ENCODE data around the gene PA2G4.
"Not testable (repeated sequence)": the region's sequence is repeated elsewhere in the genome, so short reads cannot be mapped to it uniquely, and the experiment has no call there.

The PA2G4 gene

DNA sequence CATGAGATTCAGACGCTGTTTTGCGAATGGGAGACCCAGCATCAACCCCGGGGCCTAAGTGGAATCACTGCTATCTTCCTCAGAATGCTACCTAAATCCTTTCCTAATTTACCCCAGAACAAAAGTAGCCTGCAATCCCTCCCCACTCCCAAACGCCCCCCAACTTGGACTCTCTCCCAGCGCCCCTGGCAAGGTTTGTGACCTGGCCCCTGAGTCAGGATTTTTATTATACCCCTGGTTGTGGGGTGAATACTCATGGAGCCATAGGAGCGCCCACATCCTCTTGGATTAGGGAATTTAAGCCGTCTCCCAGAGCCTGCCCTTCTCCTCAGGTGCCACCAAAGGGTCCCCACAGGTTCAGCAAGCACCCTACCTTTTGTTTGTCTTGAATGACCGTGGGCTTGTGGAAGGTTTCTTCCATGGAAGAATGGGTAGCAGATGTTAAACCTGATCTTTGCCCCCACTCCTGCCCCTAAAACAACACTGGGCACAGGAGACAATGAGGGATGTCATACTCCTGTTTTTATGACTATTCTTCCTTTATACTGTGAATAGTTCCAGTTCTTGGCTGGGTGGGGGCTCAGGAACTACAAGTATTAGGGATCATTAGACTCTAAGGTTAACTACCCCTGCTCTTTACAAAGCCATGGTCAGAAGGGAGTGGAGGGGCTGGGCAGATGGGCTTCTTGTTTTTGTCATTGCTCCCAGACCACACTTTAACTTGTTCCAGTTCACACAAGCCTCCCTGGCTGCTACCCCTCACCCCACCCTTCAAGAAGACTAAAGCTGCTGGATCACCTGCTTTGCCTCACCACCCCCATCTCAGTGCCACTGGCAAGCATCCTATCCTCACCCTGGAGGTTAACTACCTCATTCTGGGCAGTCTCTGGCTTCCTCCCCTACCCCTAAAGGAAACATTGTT, 48.7 kb downstream of the PA2G4 start:
- DNase-seq (ENCODE audit: low read depth in 2 of 2) = no peak

DNA sequence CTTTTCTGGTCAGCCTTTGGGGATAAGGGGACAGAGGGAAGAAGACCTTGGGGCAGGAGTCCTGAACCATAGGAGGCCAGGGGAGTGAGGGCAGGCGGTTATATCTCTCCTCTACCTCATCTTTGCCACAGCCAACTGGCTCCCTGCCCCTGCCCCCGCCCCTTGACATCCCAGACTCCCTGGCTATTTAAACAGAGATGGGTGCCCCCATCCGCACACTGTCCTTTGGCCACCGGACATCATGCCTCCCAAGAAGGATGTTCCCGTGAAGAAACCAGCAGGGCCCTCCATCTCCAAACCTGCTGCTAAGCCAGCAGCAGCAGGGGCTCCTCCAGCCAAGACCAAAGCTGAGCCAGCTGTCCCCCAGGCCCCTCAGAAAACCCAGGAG, 49.3 kb downstream of the PA2G4 start:
- no peak for DNase-seq (ENCODE audit: low read depth in 2 of 2)

DNA sequence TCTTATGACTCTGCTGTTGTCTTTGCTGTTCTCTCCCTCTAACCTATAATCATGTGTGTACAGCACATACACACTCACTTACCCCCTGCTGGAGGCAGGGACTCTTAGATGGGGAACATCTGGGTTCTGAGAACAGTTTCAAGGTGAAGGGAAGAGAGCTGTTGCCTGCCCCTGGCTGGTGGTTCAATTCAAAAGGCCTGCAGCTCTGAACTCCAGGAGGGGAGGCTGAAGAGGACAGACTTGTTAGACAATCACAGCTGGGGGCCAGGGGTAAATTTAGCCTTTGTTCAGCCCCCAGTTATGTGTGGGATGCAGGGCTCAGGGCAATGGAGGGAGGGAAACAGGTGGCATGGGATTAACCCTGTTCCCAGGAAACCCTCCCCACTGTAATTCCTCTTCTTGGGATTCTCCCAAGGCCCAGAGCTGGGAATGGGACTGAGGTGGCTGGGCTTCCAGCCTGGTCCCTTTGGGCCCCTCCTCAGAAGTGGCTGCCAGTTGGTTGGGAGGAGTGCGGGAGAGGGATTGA, 50.0 kb downstream of the PA2G4 start:
- no peak for DNase-seq (ENCODE audit: low read depth in 2 of 2)

DNA sequence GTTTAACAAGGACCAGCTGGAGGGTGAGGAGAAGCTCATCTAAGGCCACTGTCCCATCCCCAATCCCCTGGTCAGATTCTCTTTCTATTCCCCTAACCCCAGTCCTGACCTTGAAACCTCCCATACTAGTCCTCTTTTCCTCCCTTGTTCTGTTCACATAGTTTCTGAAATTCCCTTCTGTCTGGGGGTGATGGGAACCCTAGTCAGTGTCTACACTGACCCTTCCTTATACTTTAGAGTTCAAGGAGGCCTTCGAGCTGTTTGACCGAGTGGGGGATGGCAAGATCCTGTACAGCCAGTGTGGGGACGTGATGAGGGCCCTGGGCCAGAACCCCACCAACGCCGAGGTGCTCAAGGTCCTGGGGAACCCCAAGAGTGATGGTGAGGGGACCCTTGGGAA, 50.5 kb downstream of the PA2G4 start:
- no peak for DNase-seq (ENCODE audit: low read depth in 2 of 2)

DNA sequence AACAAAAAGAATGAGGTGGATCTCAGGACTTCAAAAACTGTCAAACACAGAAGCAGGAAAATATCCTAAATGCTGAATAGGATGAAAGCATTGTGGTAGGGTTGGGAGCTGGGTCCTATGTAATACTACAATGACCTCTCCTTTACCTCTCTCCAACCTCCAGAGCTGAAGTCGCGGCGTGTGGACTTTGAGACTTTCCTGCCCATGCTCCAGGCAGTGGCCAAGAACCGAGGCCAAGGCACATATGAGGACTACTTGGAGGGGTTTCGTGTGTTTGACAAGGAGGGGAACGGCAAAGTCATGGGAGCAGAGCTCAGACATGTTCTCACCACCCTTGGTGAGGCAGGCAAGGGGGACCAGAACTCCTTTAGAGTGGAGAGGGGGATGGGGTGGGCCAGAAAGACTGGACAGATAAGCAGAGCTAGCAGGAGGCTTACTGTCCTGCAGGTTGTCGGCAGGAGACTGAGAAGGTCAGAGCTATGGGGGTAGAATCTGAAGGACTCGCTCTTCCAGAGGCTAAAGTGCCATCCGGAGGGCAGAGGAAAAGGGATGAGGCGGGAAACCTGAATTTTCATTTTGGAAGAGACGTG, 51.0 kb downstream of the PA2G4 start:
- no peak for DNase-seq (ENCODE audit: low read depth in 2 of 2)

DNA sequence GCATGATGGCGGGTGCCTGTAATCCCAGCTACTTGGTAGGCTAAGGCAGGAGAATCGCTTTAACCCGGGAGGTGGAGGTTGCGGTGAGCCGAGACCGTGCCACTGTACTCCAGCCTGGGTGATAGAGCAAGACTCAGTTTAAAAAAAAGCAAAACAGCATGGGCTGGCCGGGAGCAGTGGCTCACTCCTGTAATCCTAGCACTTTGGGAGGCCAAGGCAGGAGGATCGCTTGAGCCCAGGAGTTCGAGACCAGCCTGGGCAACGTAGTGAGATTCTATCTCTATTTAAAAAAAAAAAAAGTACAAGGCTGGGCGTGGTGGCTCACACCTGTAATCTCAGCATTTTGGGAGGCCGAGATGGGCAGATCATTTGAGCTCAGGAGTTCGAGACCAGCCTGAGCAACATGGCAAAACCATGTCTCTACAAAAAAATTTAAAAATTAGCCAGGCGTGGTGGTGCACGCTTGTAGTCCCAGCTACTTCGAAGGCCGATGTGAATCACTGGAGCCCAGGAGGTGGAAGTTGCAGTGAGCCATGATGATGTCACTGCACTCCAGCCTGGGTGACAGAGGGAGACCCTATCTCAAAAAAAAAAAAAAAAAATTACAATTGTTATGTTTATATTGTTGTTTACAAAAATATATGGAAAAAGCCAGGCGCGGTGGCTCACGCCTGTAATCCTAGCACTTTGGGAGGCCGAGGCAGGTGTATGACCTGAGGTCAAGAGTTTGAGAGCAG, 52.3 kb downstream of the PA2G4 start:
- not testable (repeated sequence) for DNase-seq (ENCODE audit: low read depth in 2 of 2)

DNA sequence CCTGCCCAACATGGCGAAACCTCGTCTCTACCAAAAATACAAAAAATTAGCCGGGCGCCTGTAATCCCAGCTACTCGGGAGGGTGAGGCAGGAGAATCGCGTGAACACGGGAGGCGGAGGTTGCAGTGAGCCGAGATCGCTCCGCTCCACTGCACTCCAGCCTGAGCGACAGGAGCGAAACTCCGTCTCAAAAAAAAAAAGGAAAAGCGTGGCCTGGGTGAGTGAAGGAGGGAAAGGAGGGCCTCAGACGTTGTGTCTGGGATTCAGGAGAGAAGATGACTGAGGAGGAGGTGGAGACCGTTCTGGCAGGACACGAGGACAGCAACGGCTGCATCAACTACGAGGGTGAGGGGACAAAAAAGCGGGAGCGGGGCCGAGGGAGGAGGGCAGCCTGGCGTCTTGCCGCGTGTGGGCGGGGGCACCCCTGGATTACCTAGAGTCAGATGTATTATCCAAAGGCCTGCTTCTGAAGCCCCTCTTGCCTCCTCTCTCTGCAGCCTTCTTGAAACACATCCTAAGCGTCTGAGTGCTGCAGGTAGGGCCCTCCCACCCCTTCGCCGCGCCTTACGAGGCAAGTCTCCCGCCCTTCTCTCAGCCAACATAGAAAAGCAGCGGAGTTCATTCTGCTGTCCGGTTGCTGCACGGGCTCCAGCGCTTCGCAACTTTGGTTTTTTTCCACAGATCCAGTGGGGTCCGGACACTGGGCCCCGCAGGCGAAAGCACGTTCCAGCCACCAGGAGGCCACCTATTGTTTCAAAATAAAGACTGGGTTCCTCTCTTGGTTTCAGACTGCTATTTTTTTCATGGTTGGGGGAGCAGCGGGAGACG, 53.1 kb downstream of the PA2G4 start:
- DNase-seq (ENCODE audit: low read depth in 2 of 2) = peak; percentile 80

DNA sequence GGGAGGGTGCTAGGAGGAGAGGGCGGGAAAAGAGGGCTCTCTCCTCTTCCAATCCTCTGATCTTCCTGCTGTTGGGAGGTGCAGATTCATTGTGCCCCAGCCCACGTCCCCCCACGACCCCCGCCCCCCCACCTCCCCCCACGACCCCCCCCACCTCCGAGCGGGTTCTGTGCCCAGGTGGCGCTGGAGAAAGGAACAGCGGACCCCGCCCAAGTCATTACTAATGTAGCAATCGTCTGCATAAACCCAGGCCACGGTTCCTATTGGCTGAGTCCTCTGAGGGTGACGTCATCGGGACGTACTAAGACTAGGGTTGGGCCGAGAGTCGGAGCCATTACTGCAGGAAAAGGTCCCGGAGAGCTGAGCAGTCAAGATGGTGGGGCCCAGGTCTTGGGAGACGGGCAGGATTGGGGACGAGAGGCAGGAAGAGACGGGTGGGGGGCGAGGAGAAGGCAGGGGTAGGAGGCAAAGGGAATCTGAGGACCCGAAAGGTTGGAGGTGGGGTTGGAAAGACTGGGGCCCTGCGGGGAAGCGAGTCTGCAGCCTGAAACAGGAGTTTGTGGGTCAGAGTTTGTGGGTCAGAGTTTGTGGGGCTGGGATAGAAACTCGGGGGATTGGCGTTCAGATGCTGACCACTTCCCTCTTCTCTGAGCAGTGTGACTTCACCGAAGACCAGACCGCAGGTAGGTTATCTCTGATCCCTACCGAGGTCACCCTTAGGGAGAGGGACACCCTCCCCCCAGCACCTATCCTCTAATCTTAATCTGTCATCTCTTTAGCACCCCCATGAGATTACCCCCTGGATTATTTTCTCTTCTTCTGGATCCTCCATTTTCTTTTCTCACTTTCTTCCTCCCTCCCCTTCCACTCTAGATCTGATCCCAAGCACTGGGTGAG, 53.9 kb downstream of the PA2G4 start, which contains the start of gene MYL6:
Gene MYL6, plus strand, starts transcription at position 331 of the 897 bp plus-strand sequence. Its CDS starts 43 bp downstream, at position 374.
- DNase-seq (ENCODE audit: low read depth in 2 of 2) = peak; percentile 95

DNA sequence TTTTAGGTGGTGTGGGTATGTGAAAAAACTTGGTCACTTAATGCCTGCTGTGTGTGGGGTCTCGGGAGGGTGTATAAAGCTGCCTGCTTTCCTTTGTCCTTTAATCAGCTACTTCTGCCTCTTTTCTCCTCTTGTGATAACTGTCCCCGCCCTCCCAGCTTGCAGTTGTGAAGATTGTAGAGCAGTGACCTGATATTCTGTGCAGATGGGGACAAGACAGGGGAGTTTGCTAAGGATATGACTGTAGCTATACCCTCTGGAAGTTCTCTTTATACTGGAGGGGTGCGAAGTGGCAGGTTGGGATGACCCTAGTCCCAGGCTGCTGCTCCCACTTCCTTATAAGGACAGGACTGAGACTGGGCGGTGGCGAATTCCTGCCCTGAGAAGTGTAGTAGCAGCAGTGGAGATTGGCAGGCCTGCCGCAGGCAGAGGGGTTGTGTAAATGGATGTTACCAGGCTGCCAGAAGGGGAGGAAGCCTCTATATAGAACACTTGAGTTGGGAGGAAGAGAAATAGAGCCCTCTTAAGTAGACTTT, 54.6 kb downstream of the PA2G4 start:
- DNase-seq (ENCODE audit: low read depth in 2 of 2) = peak; percentile 47 to 59

DNA sequence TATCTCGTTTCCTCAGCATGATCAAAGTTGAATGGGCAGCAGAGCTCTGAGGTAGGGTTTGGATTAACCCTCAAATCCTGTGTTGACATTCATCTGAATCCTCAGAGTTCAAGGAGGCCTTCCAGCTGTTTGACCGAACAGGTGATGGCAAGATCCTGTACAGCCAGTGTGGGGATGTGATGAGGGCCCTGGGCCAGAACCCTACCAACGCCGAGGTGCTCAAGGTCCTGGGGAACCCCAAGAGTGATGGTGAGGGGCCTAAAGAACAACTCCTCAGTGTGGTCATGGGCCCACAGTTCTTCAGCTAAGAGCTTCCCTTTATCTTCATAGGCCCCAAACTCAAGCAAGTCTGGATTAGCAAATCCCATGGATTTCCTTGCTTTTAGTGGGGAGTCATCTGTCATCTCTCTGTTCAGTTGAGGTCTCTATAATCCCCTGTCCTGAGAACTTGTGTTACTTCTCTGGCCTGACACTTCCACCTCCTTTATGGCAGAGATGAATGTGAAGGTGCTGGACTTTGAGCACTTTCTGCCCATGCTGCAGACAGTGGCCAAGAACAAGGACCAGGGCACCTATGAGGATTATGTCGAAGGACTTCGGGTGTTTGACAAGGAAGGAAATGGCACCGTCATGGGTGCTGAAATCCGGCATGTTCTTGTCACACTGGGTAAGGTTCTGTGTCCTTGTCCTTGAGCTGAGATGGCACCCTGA, 55.3 kb downstream of the PA2G4 start:
- no peak for DNase-seq (ENCODE audit: low read depth in 2 of 2)

DNA sequence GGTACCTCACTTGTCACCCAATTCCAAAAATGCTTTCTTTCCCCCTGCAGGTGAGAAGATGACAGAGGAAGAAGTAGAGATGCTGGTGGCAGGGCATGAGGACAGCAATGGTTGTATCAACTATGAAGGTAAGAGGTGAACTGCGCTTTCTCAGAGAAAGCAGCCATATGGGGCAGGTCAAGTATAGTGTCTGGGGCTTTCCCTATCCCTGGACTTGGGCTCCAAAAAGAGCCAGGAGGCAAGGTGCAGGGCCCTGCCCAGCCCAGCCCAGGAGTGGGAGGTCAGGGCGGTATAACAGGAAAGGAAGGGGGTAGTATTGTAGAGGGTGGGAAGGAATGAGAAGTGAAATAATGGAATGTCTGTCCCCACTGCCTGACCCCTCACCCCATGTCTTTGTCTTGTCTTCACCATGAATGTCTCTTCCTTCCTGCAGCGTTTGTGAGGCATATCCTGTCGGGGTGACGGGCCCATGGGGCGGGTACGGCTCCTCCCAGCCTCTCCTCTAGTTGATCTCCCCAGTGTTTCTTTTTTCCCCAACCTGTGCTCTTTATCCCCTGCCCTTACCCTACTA, 55.9 kb downstream of the PA2G4 start:
- no peak for DNase-seq (ENCODE audit: low read depth in 2 of 2)

DNA sequence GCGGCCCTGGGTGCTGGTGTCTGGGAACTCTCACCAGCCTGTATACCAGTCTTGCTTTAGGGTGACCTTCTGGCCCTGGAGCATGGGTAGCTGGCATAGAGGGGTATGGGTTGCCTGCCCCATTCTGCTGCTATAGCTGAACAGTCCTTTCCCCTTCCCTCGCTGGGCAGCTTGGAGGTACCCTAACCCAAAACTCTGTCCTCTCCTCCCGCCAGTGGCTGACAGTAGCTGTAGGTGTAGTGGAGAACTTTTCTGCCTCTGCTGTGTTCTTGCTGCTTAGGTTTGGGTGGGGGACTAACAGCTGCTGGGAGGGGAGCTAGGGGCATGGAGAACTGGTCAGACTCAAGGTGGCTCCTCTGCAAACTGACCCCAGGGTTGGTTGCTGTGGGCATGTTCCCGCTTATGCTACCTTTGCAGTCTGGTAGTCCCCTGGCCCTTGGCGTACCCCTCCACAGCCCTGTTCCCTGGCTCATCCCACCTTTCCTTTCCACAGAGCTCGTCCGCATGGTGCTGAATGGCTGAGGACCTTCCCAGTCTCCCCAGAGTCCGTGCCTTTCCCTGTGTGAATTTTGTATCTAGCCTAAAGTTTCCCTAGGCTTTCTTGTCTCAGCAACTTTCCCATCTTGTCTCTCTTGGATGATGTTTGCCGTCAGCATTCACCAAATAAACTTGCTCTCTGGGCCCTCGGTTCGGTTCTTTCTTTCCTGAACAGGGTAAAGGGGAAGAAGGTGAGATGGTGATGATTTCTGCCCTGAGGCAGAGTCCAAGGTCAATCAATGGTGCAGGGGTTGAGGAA, 56.7 kb downstream of the PA2G4 start:
- DNase-seq (ENCODE audit: low read depth in 2 of 2) = no peak

DNA sequence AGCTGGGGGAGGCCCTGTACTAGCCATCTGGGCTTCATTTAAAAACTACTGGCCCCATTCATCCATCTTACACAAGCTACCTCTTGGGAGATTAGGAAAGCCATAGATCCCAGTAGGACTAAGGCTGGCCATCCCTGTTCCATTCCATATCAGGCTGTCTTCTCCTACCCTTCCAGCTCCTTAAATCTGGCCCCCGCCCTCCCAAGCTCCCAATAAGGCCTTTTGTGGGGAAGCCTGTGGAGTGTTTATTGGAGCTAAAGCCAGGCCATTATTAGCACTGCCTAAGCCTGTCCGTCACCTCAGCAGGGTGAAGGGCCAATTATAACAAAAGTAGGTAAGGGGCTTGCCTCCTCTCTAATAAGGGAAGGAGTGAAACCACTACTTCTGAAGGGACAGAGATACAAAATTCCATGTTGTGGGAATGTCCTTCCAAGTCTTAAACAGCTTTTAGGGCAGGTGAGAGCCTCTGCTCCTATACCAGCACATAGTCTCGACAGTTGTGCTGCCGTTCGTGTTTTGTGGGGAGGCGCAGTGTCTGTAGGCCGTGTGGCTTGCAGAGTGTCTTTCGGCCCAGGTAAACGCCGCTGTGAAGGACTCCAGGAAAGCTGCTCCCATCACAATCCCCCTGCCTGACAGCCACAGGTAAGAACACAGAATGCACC, 57.5 kb downstream of the PA2G4 start:
- no peak for DNase-seq (ENCODE audit: low read depth in 2 of 2)

DNA sequence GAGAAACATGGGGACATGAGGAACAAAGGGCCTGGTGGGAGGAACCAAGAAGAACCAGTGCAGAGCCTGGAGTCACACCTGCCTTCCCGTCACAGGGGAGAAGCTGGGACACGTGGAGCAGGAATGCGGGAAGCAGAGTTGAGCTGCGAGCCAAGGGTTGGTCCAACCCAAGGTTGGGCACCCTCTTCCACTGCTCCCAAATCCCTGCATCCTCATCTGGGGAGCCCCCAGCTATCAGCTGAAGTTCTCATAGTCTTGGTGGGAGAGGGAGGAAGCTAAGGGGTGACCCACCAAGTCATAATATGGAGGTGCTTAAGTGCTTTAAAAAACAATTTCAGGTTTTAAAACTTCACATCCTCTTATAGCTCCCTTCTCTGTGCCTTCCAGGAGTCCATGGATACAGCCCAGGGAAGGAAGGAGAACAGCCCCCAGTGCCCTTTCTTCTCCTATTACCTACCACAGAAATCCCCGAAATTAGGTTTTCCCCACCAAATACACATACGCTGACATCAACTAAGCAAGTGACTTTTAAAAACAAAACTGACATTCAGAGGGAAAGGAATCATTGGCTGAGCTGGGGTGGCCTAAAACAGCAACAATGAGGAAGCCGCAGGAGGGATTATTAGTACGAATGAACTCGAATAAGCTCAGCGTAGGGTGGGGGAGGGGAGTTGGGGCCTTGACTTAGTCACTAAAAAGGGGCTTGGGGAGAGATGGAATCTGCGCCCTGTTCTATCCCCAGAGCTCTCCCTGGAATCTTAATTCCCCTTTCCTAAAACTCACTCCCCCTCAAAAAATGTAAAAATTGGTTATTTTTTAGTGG, 58.3 kb downstream of the PA2G4 start:
- no peak for DNase-seq (ENCODE audit: low read depth in 2 of 2)
